ENCODE data around the gene FERD3L.

DNA sequence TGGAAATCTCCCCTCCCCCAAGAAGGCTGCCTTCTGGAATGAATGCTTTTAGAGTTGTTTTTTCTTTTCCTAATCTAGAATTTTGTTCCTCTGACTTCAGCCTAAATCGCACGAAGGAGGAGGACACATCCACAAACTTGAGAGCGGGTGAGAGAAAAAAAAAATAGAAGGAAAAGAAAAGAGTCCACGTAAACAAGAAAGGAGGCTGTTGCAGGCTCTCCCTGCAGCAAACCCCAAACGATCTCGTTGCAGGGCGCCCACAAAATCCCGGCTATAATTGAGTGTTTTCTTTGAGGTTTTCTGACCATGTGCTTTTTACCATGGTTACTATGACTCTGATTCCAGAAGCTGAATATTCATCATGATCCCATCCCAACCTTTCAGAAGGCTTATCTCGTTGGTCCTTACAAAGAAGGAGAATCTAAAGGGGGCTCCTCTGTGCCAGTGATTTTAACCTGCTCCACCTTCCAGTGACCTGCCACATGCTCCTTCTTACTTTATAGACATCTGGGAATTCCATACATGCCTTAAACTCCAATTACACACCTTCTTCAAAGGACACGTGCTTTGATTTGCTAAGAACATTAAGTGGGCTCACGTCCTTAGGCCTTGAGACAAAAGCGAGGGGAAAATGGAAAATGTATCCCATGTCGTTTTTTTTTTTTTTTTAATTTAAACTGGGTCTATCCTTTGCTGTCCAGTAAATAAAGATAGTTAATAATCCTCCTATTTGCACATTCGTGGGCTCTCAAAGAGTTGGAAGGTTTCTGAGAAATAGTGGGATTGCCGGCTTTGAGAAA, 33.5 kb downstream of the FERD3L start:
- TF ChIP-seq POLR2AphosphoS5 (IDR thresholded peaks at IDR 0.05; ENCODE audit: low read depth, low read length) = no peak
- no peak for TF ChIP-seq SPI1 (IDR thresholded peaks at IDR 0.05; ENCODE audit: low read depth, low read length)
- TF ChIP-seq POLR2A (IDR thresholded peaks at IDR 0.05; ENCODE audit: low read depth, low read length) = no peak
- TF ChIP-seq TAF1 (IDR thresholded peaks at IDR 0.05; ENCODE audit: low read depth, low read length) = no peak
